ENCODE data around the gene MRPL1.

The MRPL1 gene

GRCh38 chr4:77852892-77853495, 9.6 kb upstream of the MRPL1 start:
- Histone ChIP-seq H3K27me3 (ENCODE audit: insufficient read depth, low read depth) (no peaks in the 10 kb centered on the region), H2AFZ (ENCODE audit: low read depth) (no peak overlapping the region), H3K4me1 (ENCODE audit: low read depth, poor library complexity, severe bottlenecking) (no peaks in the 10 kb centered on the region), H4K20me1 (ENCODE audit: insufficient read depth) (no peaks in the 10 kb centered on the region), H3K27ac (no peak overlapping the region), H3K9ac (no peak overlapping the region), H3K36me3 (ENCODE audit: insufficient read depth) (no peaks in the 10 kb centered on the region), H3K4me2 (no peak overlapping the region), H3K4me3 (IDR thresholded peaks at IDR 0.05; ENCODE audit: insufficient read depth, low read depth, low read length) (no peak overlapping the region), H3K79me2 (ENCODE audit: insufficient read depth, low read depth) (no peaks in the 10 kb centered on the region)
- TF ChIP-seq, protein P1, sequence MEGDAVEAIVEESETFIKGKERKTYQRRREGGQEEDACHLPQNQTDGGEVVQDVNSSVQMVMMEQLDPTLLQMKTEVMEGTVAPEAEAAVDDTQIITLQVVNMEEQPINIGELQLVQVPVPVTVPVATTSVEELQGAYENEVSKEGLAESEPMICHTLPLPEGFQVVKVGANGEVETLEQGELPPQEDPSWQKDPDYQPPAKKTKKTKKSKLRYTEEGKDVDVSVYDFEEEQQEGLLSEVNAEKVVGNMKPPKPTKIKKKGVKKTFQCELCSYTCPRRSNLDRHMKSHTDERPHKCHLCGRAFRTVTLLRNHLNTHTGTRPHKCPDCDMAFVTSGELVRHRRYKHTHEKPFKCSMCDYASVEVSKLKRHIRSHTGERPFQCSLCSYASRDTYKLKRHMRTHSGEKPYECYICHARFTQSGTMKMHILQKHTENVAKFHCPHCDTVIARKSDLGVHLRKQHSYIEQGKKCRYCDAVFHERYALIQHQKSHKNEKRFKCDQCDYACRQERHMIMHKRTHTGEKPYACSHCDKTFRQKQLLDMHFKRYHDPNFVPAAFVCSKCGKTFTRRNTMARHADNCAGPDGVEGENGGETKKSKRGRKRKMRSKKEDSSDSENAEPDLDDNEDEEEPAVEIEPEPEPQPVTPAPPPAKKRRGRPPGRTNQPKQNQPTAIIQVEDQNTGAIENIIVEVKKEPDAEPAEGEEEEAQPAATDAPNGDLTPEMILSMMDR (conservative IDR thresholded peaks at IDR 0.05; ENCODE audit: low read depth, low read length), result no peak

DNA sequence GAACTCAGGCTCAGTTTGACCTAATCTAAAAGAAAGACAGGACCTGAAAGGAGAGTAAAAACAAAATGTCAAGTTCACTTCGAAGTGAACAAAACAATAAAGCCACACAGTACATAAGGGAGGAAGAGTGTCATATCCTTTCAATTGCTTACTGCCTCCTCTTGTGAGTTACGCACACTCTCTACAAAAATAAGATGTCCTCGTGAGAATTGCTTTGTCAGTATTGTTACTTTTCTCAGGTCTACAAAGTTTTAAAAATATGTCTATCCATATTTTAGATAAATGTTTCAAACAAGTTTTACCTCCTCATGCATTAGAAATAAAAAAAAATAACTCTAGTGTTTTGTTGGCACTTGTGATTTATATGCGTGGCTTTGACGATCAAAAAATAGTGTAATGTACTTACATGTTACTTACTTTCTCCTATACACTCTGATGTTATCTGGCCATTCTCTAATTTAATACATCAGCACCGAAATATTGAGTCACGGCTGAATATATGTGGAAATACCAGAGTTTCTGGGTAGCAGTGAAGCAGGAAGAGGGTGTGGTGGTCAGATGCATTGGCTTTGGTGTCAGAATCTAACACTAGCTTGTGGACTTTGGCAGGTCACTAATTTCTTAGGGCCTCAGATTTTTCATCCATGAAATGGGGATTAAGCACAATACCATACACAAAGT, 8.1 kb upstream of the MRPL1 start:
- Histone ChIP-seq H3K4me2 (no peak overlapping the region), H3K27ac (no peak overlapping the region), H3K4me1 (ENCODE audit: low read depth, poor library complexity, severe bottlenecking) (no peaks in the 10 kb centered on the region), H2AFZ (ENCODE audit: low read depth) (no peak overlapping the region), H3K36me3 (ENCODE audit: insufficient read depth) (no peaks in the 10 kb centered on the region), H3K9ac (no peak overlapping the region), H3K4me3 (IDR thresholded peaks at IDR 0.05; ENCODE audit: insufficient read depth, low read depth, low read length) (no peak overlapping the region), H3K27me3 (ENCODE audit: insufficient read depth, low read depth) (no peaks in the 10 kb centered on the region), H3K79me2 (ENCODE audit: insufficient read depth, low read depth) (no peaks in the 10 kb centered on the region), H4K20me1 (ENCODE audit: insufficient read depth) (no peaks in the 10 kb centered on the region)
- TF ChIP-seq, protein P1 (conservative IDR thresholded peaks at IDR 0.05; ENCODE audit: low read depth, low read length), result no peak

GRCh38 chr4:77856152-77856551, 6.5 kb upstream of the MRPL1 start:
- H3K4me3 ChIP-seq (IDR thresholded peaks at IDR 0.05; ENCODE audit: insufficient read depth, low read depth, low read length), result no peak overlapping the region
- no peak overlapping the region for H3K4me2 ChIP-seq
- H3K79me2 ChIP-seq (ENCODE audit: insufficient read depth, low read depth), result no peaks in the 10 kb centered on the region
- TF ChIP-seq, protein P1 (conservative IDR thresholded peaks at IDR 0.05; ENCODE audit: low read depth, low read length), result no peak
- no peak overlapping the region for H2AFZ ChIP-seq (ENCODE audit: low read depth)
- H3K9ac ChIP-seq, result no peak overlapping the region
- no peaks in the 10 kb centered on the region for H4K20me1 ChIP-seq (ENCODE audit: insufficient read depth)
- no peaks in the 10 kb centered on the region for H3K36me3 ChIP-seq (ENCODE audit: insufficient read depth)
- peaks cover 4% of the 10 kb centered on the region for H3K4me1 ChIP-seq (ENCODE audit: low read depth, poor library complexity, severe bottlenecking)
- H3K27me3 ChIP-seq (ENCODE audit: insufficient read depth, low read depth), result no peaks in the 10 kb centered on the region
- H3K27ac ChIP-seq, result no peak overlapping the region

GRCh38 chr4:77859256-77859655, 3.4 kb upstream of the MRPL1 start:
- Histone ChIP-seq H3K4me2 (no peak overlapping the region), H3K4me3 (IDR thresholded peaks at IDR 0.05; ENCODE audit: insufficient read depth, low read depth, low read length) (no peak overlapping the region), H3K4me1 (ENCODE audit: low read depth, poor library complexity, severe bottlenecking) (peaks cover 16% of the 10 kb centered on the region), H3K9ac (no peak overlapping the region), H3K36me3 (ENCODE audit: insufficient read depth) (no peaks in the 10 kb centered on the region), H3K79me2 (ENCODE audit: insufficient read depth, low read depth) (peaks cover 16% of the 10 kb centered on the region), H2AFZ (ENCODE audit: low read depth) (no peak overlapping the region), H4K20me1 (ENCODE audit: insufficient read depth) (no peaks in the 10 kb centered on the region), H3K27me3 (ENCODE audit: insufficient read depth, low read depth) (no peaks in the 10 kb centered on the region), H3K27ac (no peak overlapping the region)
- TF ChIP-seq, protein P1 (conservative IDR thresholded peaks at IDR 0.05; ENCODE audit: low read depth, low read length), result no peak
